ENCODE measurements around the gene PACSIN3. TPM values are rescaled to one million over a fixed set of nuclear protein-coding genes. Genes with fewer than 3 reads are reported as not detected.

The PACSIN3 gene
- total and polyA plus RNA-seq, 2 of the 13 experiments (the other 11 are each of a cell fraction or from before 2014, with no cell fraction given): 47.9 to 93.3 TPM

DNA sequence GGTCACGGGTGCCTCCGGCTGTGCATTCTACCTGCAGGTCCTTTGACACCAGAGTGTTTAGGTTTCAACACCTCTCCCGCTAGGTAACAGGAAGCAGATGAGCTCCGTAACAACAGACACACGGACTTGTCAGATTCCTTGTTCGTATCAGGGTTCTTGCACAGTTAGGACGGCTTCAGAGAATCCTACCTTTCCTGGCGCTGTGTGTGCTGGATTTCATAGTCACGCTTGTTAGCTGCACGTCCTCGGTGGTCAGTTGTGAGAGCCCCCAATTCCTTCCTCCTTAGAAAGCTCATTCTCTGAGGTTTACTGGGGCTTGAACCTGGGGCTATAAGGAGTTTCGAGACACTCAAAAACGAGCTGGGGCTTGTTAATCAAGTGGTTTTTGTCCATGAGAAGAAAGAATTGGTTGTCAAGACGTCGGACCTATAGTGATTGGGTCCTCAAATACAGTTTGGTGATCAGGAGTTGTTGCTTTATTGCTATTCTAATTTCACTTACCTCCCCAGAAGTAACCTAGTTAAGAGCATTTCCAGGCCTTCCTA lies 29.2 kb upstream of the PACSIN3 start (continued):
- TF ChIP-seq GMEB2 (CRISPR knock-in tag; IDR thresholded peaks at IDR 0.05; ENCODE audit: low read depth) (no peak), RXRB (CRISPR knock-in tag; IDR thresholded peaks at IDR 0.05; ENCODE audit: borderline replicate concordance) (no peak), ZNF282 (IDR thresholded peaks at IDR 0.05; ENCODE audit: partially characterized antibody) (no peak), CREBL2 (CRISPR knock-in tag; IDR thresholded peaks at IDR 0.05; ENCODE audit: borderline replicate concordance) (no peak), CCDC6 (CRISPR knock-in tag; IDR thresholded peaks at IDR 0.05) (no peak), MTF2 (CRISPR knock-in tag; IDR thresholded peaks at IDR 0.05; ENCODE audit: borderline replicate concordance) (no peak), DPF2 (CRISPR knock-in tag; IDR thresholded peaks at IDR 0.05; ENCODE audit: borderline replicate concordance, low read depth) (no peak), ZNF501 (CRISPR knock-in tag; IDR thresholded peaks at IDR 0.05) (no peak), ZNF878 (CRISPR knock-in tag; IDR thresholded peaks at IDR 0.05) (no peak), KAT8 (CRISPR knock-in tag; IDR thresholded peaks at IDR 0.05) (no peak), ZBTB2 (CRISPR knock-in tag; IDR thresholded peaks at IDR 0.05; ENCODE audit: low read depth) (no peak), ZNF430 (CRISPR knock-in tag; IDR thresholded peaks at IDR 0.05) (no peak), ZNF205 (CRISPR knock-in tag; IDR thresholded peaks at IDR 0.05) (no peak), ZNF263 (CRISPR knock-in tag; IDR thresholded peaks at IDR 0.05) (no peak; the same call in 1 of the 2 replicates), SOX13 (IDR thresholded peaks at IDR 0.05) (no peak), SOX13 (CRISPR knock-in tag; conservative IDR thresholded peaks at IDR 0.05 in 1 of 2, IDR thresholded peaks at IDR 0.05 in 1 of 2) (no peak), ZNF761 (CRISPR knock-in tag; conservative IDR thresholded peaks at IDR 0.05) (no peak), GFI1 (CRISPR knock-in tag; IDR thresholded peaks at IDR 0.05; ENCODE audit: borderline replicate concordance) (peak; percentile 1; the same call in 1 of the 2 replicates), EED (CRISPR knock-in tag; IDR thresholded peaks at IDR 0.05) (no peak)
- TF ChIP-seq, protein P1, sequence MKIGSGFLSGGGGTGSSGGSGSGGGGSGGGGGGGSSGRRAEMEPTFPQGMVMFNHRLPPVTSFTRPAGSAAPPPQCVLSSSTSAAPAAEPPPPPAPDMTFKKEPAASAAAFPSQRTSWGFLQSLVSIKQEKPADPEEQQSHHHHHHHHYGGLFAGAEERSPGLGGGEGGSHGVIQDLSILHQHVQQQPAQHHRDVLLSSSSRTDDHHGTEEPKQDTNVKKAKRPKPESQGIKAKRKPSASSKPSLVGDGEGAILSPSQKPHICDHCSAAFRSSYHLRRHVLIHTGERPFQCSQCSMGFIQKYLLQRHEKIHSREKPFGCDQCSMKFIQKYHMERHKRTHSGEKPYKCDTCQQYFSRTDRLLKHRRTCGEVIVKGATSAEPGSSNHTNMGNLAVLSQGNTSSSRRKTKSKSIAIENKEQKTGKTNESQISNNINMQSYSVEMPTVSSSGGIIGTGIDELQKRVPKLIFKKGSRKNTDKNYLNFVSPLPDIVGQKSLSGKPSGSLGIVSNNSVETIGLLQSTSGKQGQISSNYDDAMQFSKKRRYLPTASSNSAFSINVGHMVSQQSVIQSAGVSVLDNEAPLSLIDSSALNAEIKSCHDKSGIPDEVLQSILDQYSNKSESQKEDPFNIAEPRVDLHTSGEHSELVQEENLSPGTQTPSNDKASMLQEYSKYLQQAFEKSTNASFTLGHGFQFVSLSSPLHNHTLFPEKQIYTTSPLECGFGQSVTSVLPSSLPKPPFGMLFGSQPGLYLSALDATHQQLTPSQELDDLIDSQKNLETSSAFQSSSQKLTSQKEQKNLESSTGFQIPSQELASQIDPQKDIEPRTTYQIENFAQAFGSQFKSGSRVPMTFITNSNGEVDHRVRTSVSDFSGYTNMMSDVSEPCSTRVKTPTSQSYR (CRISPR knock-in tag; IDR thresholded peaks at IDR 0.05; ENCODE audit: borderline replicate concordance): peak; percentile 26; the same call in 1 of the 2 replicates
- TF ChIP-seq, protein P2, sequence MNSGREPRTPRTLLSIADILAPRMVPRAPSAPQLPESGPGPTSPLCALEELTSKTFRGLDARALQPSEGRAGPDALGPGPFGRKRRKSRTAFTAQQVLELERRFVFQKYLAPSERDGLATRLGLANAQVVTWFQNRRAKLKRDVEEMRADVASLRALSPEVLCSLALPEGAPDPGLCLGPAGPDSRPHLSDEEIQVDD (CRISPR knock-in tag; IDR thresholded peaks at IDR 0.05; ENCODE audit: borderline replicate concordance): no peak
- TF ChIP-seq, protein P3, sequence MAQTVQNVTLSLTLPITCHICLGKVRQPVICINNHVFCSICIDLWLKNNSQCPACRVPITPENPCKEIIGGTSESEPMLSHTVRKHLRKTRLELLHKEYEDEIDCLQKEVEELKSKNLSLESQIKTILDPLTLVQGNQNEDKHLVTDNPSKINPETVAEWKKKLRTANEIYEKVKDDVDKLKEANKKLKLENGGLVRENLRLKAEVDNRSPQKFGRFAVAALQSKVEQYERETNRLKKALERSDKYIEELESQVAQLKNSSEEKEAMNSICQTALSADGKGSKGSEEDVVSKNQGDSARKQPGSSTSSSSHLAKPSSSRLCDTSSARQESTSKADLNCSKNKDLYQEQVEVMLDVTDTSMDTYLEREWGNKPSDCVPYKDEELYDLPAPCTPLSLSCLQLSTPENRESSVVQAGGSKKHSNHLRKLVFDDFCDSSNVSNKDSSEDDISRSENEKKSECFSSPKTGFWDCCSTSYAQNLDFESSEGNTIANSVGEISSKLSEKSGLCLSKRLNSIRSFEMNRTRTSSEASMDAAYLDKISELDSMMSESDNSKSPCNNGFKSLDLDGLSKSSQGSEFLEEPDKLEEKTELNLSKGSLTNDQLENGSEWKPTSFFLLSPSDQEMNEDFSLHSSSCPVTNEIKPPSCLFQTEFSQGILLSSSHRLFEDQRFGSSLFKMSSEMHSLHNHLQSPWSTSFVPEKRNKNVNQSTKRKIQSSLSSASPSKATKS (CRISPR knock-in tag; IDR thresholded peaks at IDR 0.05): no peak
